Stimulated activated CD4-positive, alpha-beta T cell treated with anti-CD3 and anti-CD28 coated beads, Interleukin-4, amount 100 ng/mL, for 4 hours (primary cell): ENCODE data around the gene MRNIP.

Experiments
- DNase-seq, 2 experiments: peaks; one replicate each; pipeline ENCODE4 v3.0.0-alpha.2; 2020

The MRNIP gene

GRCh38 chr5:179788193-179788854 is 70.3 kb downstream of the MRNIP start:
- no peak for DNase-seq
